Pancreas (tissue), 10 donors: ENCODE results near the gene PUS3. TPM values are rescaled to one million over a fixed set of nuclear protein-coding genes. Genes with fewer than 3 reads are reported as not detected.
"Not testable (repeated sequence)": the region's sequence is repeated elsewhere in the genome, so short reads cannot be mapped to it uniquely, and the experiment has no call there.

Experiments used
- ATAC-seq, 4 donors: fragments of 200-7000 bp; cut with Tn5 transposase; one replicate each; pipeline versions ENCODE4 v1.8.0 to v1.9.1; 2020; ENCODE audit warnings: mild to moderate bottlenecking in 4 of 4, moderate library complexity in 4 of 4
- DNase-seq, 6 donors: peaks; one replicate each; pipeline ENCODE4 v3.0.0-alpha.2; 2020
- FAIRE-seq: peaks from 2 replicates; lab custom pipeline; 2012; peaks lifted over from hg19 to GRCh38; lab: Jason Lieb, UNC
- H3K27ac ChIP-seq, 4 donors: fragments of 200-600 bp; sonication (generic); 1 replicate in 3 of 4; 2 replicates in 1 of 4; pipeline versions ENCODE4 v1.5.0 to v1.8.0; 2020
- H3K27me3 ChIP-seq, 4 donors: fragments of 200-600 bp; one replicate each; pipeline ENCODE4 v1.8.0; 2021
- H3K36me3 ChIP-seq, 3 donors: fragments of 200-600 bp; sonication (generic) in 1 of 3; one replicate each; pipeline versions ENCODE4 v1.5.0 to v1.8.0; 2020 to 2021
- H3K4me1 ChIP-seq, 3 donors: fragments of 200-600 bp; one replicate each; pipeline ENCODE4 v1.8.0; 2021
- H3K4me3 ChIP-seq, 4 donors: fragments of 200-600 bp; sonication (generic) in 2 of 4; one replicate each; pipeline versions ENCODE4 v1.5.0 to v1.8.0; 2020 to 2021
- H3K9me3 ChIP-seq, 4 donors: fragments of 200-600 bp; one replicate each; pipeline ENCODE4 v1.8.0; 2021
- CTCF ChIP-seq, 4 donors: fragments of 200-600 bp; sonication (generic) in 3 of 4; IDR thresholded peaks; one replicate each; pipeline versions ENCODE4 v1.5.0 to v1.8.0; 2021; ENCODE audit warnings: antibody characterized with exemption in 4 of 4
- WGBS, 2 donors: extraction: QIAGEN DNeasy Blood & Tissue Kit; methylation state at CpG; one replicate each; pipeline ENCODE4 v1.1.7; 2013; 5-methylcytosine and 5-hydroxymethylcytosine counted together
- intact Hi-C, 3 donors: fragments of 100-400 bp; cut with DNase I; formaldehyde crosslinking; loops; one replicate each; pipeline versions ENCODE4 v1.11.1 to v1.14.2; 2022
- polyA plus RNA-seq, 2 donors: library from polyadenylated mRNA; stranded (reverse); fragments of 200-250 nt; gene quantifications; one replicate each; pipeline ENCODE4 v1.2.3, GENCODE V29; 2013
- total RNA-seq, 6 donors: library from RNA; stranded (reverse); fragmentation: NEBNext Ultra II Directional in 4 of 6; extraction: Animal tissue kit (Norgen Biotek cat#: 25700) in 4 of 6; gene quantifications; one replicate each; pipeline versions ENCODE4 v1.2.1 to v1.2.4, GENCODE V29; 2021 to 2023
- donor health status: healthy with polysubstance abuse.
- donor health status: DM: no; HTN: no; CAD: no; lungs with moderate emphysema.
- donor health status: DM: no; HTN: no; CAD: no.
- donor health status: control.
- donor health status: control.
- donor health status: Bipolar disorder and iron deficiency.
- donor health status: DM: yes; HTN: yes; CAD: no.
- donor health status: DM: no; HTN: no; CAD: no.
- donor health status: DM: no; HTN: no; CAD: no.
- donor health status: DM: yes; HTN: yes; CAD: no.

PUS3 gene
- total and polyA plus RNA-seq, 8 donors = 8.9 to 17.9 (median 10.5) TPM

GRCh38 chr11:125873881-125874555 lies 29.0 kb downstream of the PUS3 start:
- TF ChIP-seq CTCF (IDR thresholded peaks at IDR 0.05) = no peak
- Histone ChIP-seq H3K27me3 (no peaks in the 10 kb centered on the region), H3K4me1 (no peaks in the 10 kb centered on the region), H3K36me3 (no peaks in the 10 kb centered on the region), H3K27ac (no peak overlapping the region), H3K9me3 (no peaks in the 10 kb centered on the region), H3K4me3 (peak overlapping the region in 1 of 4 donors; percentile 23)
- DNase-seq (no peak), FAIRE-seq (no peak), ATAC-seq (peak; percentile 46 to 72 (median 62))
- intact Hi-C loops = no loop called here
- 63 to 66% methylated on average over 20 of the region's 20 CpGs for WGBS, 2 donors

- ATAC-seq = no peak
- Histone ChIP-seq H3K27me3 (no peaks in the 10 kb centered on the region), H3K4me1 (no peaks in the 10 kb centered on the region), H3K9me3 (no peaks in the 10 kb centered on the region), H3K27ac (no peak overlapping the region), H3K4me3 (no peak overlapping the region), H3K36me3 (no peaks in the 10 kb centered on the region)
- TF ChIP-seq CTCF (IDR thresholded peaks at IDR 0.05) = no peak
- no peak for FAIRE-seq
- intact Hi-C loops = no loop called here
- no peak for DNase-seq
Observed at GRCh38 chr11:125872138-125872491, 30.9 kb downstream of the PUS3 start.

GRCh38 chr11:125871391-125872137 lies 31.4 kb downstream of the PUS3 start:
- no peaks in the 10 kb centered on the region for H3K4me1 ChIP-seq
- intact Hi-C loops = no loop called here
- ATAC-seq (peak in 2 of 4 donors; percentile 34 to 46), FAIRE-seq (no peak), DNase-seq (peak in 2 of 6 donors; percentile 4 to 17)
- no peaks in the 10 kb centered on the region for H3K27me3 ChIP-seq
- H3K4me3 ChIP-seq = no peak overlapping the region
- no peaks in the 10 kb centered on the region for H3K36me3 ChIP-seq
- peak in 1 of 4 donors; percentile 24 for TF ChIP-seq CTCF (IDR thresholded peaks at IDR 0.05)
- H3K9me3 ChIP-seq = no peaks in the 10 kb centered on the region
- 57 to 66% methylated on average over 10 of the region's 10 CpGs for WGBS, 2 donors
- H3K27ac ChIP-seq = no peak overlapping the region

GRCh38 chr11:125869521-125869920 lies 33.5 kb downstream of the PUS3 start:
- intact Hi-C loops = no loop called here
- 75 to 83% methylated on average over 2 of the region's 2 CpGs for WGBS, 2 donors
- Histone ChIP-seq H3K27ac (no peak overlapping the region), H3K4me3 (no peak overlapping the region), H3K36me3 (no peaks in the 10 kb centered on the region), H3K27me3 (no peaks in the 10 kb centered on the region), H3K4me1 (no peaks in the 10 kb centered on the region), H3K9me3 (no peaks in the 10 kb centered on the region)
- DNase-seq = no peak
- FAIRE-seq = no peak
- ATAC-seq = no peak
- no peak for TF ChIP-seq CTCF (IDR thresholded peaks at IDR 0.05)

GRCh38 chr11:125865354-125865753 lies 37.7 kb downstream of the PUS3 start:
- H3K9me3 ChIP-seq, intact Hi-C loops, H3K4me3 ChIP-seq, H3K4me1 ChIP-seq, H3K36me3 ChIP-seq, H3K27me3 ChIP-seq, DNase-seq, FAIRE-seq, H3K27ac ChIP-seq, ATAC-seq: not testable (repeated sequence)
- WGBS, 2 donors = 88 to 93% methylated on average over 4 of the region's 4 CpGs

- ATAC-seq, intact Hi-C loops, H3K9me3 ChIP-seq, H3K27me3 ChIP-seq, H3K27ac ChIP-seq, DNase-seq, H3K4me3 ChIP-seq, H3K36me3 ChIP-seq, H3K4me1 ChIP-seq, FAIRE-seq: not testable (repeated sequence)
- 95 to 100% methylated on average over 5 to 33 of the region's 33 CpGs for WGBS, 2 donors
Observed at GRCh38 chr11:125862786-125863185, 40.2 kb downstream of the PUS3 start.

- ATAC-seq, DNase-seq, intact Hi-C loops, H3K27me3 ChIP-seq, FAIRE-seq, H3K4me3 ChIP-seq, H3K27ac ChIP-seq, H3K36me3 ChIP-seq, H3K9me3 ChIP-seq, H3K4me1 ChIP-seq: not testable (repeated sequence)
- 73 to 80% methylated on average over 9 of the region's 9 CpGs for WGBS, 2 donors
Observed at GRCh38 chr11:125857670-125858069, 45.3 kb downstream of the PUS3 start.
